Stimulated activated CD4-positive, alpha-beta T cell treated with anti-CD3 and anti-CD28 coated beads, Interleukin-1b, Interleukin-23, amount 100 ng/mL, for 24 hours (primary cell): ENCODE data around the gene NSRP1.
"Not testable (repeated sequence)": the region's sequence is repeated elsewhere in the genome, so short reads cannot be mapped to it uniquely, and the experiment has no call there.

Source experiments
- DNase-seq, 4 experiments: peaks; one replicate each; pipeline ENCODE4 v3.0.0-alpha.2; 2020; ENCODE audit warnings: low read depth in 4 of 4, low spot score in 1 of 4

NSRP1 gene

GRCh38 chr17:30116661-30117551 is at the start of gene NSRP1:
NSRP1 (plus strand) TSS chr17:30116816; CDS start chr17:30116844, 28 bp downstream.
- DNase-seq, result peak; percentile 86 to 92 (median 89)

DNA sequence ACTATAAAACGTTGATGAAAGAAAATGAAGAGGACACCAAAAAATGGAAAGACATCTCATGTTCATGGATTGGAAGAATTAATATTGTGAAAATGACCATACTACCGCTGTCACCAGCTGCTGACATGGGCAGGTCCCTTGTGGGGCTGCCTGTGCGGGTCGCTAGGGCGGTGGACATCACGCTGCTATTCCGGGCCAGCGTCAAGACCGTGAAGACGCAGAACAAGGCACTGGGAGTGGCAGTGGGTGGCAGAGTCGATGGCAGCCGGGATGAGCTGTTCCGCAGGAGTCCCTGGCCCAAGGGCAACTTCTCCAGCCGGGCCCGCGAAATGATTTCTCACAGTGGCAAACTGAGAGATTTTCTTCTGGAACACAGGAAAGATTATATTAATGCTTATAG is 48.2 kb upstream of the NSRP1 start:
- DNase-seq, result no peak

GRCh38 chr17:30074254-30074653 is 42.4 kb upstream of the NSRP1 start:
- no peak for DNase-seq

DNA sequence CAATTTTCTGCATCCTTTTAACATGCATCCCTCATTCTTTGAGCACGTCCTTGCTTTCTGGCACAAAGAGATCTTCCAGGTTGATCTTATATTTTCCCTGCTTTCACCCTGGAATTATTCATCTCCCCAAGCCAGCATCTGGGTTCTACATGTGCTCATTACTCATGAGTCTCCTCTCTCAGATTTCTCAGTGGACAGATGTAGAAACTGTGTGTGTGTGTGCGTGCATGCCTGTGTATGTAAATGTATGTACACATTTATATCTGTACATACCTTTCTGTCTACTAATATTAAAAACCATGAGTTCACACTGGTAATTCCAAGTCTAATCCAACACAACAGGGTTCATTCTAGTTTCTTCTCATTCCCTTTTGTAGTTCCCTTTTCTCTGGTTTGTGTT is 41.9 kb upstream of the NSRP1 start:
- DNase-seq, result no peak

DNA sequence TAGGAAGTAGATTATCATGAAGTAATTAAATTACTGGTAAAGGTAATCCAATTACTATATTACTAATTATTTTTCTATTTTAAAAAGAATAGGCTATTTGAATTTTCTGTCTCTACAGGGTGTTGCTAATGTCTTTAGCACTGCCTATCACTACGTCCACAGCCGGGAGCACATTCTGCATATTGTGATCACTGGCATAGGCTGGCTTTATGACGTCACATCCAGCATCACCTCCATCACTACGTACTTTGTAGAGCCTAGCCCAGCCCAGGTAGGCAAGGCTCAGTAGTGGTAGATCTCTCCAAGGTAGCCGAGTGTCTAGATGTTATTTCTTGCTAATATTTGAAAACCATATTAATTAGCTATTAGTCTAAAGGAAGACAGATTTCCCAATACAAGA is 33.8 kb upstream of the NSRP1 start:
- no peak for DNase-seq

DNA sequence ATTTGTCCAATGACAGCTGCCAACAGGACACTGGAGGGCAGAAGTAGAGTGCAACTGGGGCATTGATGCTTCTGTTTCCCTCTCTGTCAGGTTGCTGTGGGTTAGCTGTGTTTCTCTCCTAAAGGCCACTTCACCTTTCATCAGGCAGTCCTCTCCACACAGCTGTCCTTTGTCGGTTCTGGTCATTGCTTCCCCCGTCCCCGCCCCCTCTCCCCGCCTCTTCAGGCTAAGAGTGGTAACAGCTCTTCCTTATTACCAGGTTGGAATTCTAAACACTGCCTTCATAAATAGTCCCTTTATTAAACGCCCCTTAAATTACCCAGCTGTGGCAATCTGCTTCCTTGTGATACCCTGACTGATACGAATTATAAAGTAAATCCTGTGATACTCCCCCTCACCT is 31.8 kb upstream of the NSRP1 start:
- DNase-seq, result no peak

GRCh38 chr17:30086896-30087295 is 29.7 kb upstream of the NSRP1 start:
- no peak for DNase-seq

GRCh38 chr17:30087431-30087830 is 29.2 kb upstream of the NSRP1 start:
- not testable (repeated sequence) for DNase-seq

- no peak for DNase-seq
Observed at GRCh38 chr17:30091121-30091670, 25.4 kb upstream of the NSRP1 start.

DNA sequence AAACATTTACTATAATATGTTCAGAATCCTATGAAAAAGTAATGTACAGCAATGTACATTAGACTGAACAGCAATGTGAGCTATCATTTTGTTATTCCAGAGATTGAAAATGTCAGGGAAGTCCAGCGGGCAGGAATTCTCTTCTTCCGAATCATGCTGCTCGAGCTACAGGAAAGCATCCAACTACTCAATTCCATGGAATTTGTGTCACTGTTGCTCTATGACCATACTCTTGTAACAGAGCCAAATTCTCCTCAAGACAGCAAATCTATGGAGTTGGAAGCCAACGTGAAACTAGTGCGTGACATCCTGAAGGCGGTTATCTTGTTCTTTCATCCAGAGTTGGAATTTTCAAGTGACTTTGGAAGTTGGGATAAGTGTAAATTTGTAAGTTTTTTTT is 24.8 kb upstream of the NSRP1 start:
- DNase-seq, result no peak

DNA sequence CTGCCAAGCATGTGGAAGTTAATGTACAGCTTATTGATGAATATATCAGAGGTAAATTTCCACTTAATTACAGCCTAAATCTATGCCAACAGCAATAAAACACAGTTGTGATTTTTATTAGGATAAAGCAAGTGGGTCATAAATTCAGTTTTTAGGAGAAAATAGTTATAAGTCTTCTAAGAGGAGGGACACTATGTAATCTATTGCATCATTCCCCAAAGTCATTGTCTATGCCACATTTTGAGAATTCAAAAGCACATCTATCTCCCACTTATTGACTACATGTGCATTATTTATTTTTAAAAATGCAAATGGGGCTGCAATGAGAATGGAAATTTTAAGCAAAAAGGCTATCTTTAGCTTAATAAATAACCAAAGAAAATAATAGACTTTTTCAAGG is 23.7 kb upstream of the NSRP1 start:
- no peak for DNase-seq

DNA sequence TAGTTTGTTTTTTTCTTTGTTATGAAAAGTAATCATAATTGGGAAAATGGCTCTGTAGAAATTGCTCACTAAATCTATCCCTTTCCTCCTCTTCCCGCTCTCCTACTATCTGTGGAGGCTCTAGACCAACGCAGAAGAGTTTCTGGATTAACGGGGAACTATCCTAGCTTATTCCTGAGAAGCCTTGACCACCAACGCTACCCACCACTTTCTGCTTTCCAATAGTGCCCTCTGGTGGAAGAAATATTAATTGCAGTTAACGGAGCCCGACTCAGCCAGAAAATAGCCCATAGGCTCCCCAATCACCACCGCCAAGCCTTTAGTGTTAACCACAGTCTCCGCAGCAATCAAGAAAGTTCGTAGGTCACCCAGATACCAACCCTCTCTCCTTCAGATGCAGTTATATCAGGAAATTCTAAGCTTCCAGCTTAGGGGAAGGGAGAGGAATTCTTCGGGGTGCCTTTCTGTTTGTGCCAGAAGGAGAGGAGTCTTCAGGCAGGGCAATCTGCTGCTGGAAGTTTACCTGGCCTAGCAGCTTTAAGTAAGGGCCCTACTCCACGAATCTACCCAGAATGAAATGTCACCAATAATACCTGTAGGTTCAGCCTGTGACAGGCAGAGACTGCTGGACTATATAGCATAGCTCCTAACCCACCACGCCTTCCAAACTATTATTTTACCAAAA is 23.0 kb upstream of the NSRP1 start:
- peak in 3 of 4 experiments; percentile 14 to 30 (median 28) for DNase-seq

DNA sequence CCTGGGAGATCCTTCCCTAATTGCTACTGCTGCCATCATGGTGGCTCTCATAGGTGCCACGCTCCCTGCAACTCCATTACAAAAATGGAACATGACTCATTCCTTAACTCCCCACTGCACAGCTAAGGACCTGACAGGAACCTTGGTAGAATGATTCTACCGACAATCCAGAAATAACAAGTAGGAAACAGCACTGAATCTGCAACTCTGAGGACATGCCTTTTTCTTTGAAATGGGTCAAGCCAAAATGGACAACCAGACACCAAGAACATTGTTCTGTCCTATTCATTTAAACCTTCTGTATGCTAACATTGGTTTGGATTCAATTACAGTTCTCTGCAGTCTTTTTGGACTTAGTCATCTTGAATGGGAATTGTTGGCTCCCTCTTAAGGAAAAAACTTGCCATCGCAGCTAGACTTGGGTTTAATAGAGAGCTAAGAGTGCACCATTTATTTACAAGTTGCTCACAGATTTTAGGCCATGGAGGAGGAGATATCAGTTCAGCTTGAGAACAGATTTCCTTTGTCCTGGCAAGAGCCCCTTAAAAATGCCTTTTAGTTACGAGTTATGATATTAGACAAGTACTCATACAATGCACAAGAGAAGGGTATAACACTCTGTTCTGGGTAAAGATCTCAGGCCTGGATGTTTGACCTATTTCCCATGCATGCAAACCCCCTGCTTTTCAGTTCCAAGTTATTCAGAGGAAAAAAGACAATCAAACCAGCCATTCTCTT is 20.9 kb upstream of the NSRP1 start:
- no peak for DNase-seq

DNA sequence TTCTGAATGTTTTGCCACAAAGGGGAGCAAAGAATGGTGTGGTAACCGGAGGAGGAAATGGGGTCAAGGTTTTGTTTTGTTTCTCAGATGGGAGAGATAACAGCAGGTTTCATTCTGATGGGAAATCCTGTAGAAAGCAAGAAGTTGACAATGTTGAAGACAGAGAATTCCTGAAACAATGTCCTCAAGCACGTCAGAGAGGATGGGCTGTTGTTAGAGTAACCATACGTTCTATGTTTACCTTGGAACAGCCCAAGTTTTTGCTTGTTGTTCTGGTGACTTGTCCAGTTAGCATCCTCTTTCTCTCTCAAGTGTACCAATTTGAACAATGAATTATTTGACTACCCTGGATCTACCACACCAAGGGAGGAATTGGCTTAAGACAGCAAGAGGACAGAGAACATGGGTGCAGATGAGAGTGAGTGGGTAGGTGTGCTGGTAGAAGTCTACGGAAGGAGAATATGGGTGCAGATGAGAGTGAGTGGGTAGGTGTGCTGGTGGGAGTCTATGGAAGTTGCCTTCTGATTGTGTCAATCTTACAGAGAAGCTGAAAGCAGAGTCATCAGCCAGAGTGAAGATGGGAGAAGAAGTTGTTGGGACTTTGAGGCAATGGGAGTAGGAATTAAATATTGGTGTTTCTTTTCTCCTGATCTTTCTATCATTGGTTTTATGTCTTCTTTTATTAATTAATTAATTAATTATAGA is 14.8 kb upstream of the NSRP1 start:
- DNase-seq, result no peak

GRCh38 chr17:30103921-30104320 is 12.7 kb upstream of the NSRP1 start:
- DNase-seq, result no peak

DNA sequence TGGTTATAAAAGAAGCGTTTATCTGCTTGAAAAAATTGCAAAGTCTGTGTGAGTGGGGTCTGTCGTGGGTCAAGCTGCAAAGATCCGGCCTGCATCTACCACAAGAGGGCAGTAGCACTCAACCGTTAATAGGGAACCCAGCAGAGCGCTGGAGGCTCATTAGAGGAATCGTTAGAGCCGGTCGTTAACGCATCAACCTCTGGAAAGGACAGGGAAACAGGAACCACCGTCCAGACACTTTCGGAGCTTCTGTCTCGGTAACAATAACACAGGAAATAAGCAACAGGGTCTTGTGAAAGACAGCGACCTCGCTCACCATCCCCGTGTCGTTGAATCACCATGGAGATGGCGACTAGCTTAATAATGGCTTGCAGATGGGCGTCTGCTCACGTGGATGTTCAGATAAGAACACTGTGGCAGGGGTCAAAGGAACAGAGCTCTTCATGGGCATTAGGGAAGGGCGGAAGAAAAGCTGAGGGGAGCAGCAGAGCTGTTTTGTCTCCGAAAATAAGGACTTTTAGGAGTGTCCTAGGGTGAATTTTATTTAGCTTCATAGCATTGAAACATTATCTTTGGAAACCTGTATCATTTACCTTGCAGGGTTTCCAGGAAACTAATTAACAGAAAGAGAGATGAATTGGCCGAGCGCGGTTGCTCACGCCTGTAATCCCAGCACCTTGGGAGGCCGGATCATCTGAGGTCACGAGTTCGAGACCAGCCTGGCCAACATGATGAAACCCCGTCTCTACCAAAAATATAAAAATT is 11.9 kb upstream of the NSRP1 start:
- peak; percentile 42 to 53 (median 49) for DNase-seq

GRCh38 chr17:30112794-30113193 is 3.8 kb upstream of the NSRP1 start:
- DNase-seq, result no peak

DNA sequence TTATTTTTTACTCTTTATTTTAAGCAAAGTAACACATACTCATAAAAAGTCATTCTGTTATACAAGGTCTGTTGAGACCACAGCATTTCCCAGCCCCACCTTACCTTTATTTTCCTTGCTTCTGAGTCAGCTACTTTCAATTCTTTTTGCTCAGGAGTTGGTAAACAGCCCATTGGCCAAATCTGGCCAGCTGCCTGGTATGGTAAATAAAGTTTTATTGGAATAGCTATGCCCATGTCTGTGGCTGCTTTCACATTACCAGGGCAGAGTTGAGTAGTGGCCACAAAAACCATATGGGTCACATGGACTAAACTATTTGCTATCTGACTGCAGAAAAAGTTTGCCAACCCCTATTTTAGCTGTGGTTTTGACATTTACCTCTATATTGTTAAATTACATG is 3.4 kb upstream of the NSRP1 start:
- no peak for DNase-seq

DNA sequence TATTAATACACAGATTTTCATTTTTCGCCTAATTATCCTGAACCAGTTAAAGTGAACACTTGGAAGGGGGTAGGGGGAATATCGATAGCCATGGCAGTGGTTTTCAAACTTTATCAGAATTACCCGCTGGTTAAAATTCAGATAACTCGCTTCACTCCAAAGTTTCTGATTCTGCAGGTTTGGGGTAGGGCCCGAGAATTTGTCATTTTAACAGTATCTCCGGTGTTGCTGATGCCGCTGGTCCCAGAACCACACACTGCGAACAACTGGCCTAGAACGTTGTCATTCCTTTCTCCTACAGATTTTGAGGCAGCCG is 313 bp upstream of the NSRP1 start:
- DNase-seq, result no peak

- no peak for DNase-seq
Observed at GRCh38 chr17:30117675-30118081, 1.1 kb downstream of the NSRP1 start.
